HS-5 (cell line): ENCODE measurements around the gene ST7.

Source experiments
- DNase-seq: peaks from one replicate; pipeline ENCODE4 v3.0.0-alpha.2; 2012; ENCODE audit warnings: low read depth

Gene ST7

DNA sequence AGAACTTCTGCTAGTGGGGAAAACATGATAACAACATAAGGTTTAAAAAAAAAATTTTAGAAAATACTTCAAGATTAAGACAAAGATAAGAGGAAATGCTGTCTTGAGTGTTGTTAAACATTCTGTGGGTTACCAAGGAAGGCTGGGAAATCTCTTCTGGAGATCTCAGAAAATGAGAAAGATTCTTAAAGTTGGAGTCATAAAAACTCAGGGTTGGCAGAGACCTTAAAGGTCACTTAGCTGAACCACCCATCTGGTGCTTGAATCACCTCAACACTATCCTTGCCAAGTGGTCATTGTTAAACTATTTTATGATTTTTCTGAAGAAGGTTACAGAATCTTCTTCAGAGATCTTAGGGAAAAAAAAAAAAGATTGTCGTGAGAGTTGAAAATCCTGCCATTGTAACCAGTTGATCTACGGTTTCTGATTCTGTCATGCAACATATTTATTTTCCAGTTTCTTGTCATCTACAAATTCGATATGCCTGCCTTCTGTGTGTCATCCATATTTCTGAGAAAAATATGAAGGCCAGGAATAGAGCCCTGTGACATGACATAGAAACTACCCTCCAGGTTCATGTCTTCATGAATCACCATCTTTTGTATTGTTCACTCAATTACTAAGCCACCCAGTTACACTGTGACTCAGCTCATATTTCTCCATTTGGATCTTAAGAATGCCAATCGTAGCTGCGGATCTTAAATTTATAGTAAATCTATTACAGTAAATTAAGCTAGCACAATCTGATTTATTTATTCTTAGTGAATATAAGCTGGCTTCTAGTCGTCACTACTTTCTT, 179.2 kb downstream of the ST7 start:
- peak; percentile 89 for DNase-seq

- no peak for DNase-seq
Observed at GRCh38 chr7:117133125-117133524, 179.8 kb downstream of the ST7 start.

DNA sequence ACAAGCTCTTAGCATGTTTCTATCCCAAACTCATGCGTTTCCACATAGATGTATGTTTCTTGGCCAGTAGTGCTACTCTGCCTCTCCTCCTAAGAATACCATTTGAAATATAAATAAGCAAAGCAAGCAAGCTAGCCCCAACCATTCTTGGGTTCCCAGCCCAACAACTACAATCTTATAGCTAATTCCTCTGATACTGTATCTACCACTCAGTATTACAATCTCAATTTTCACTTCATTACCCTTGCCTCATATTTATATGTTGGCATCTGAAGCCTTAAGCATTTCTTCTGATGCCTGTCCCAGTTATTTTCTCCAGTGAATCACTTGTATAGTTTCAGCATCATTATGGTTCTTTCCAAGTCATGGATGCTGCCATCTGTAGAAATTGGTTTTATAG, 181.1 kb downstream of the ST7 start:
- DNase-seq: no peak

DNA sequence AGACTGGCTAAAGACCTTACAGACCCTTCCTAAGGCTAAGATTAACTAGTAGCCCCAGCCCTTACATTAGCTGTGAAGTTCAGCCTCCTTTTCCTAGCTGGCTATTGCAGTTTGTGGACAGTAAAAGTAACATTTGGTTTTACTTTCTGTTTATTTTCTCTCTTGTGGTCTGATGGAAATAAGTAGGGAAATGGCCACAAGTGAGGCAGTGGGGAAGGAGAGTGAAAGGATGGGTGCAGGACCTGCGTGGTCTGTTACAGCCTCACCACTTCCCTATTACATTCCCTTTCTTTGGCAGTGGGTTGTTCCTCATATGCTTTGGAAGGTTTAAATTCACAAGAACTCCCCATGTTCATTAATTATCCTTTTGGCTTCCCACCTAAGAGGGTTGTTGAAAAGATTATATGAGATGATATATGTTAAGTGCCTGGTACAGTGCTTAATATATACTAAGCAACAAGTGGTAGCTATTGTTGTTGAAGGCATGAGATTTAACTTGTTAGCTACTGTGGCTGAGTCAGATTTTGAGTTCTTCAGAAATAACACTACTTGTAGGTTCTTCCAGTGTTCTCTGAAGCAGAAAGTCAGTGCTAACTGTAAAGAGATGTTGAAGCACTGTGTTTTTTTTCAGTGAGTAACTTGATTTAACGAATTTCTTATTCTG, 181.7 kb downstream of the ST7 start:
- DNase-seq: no peak

DNA sequence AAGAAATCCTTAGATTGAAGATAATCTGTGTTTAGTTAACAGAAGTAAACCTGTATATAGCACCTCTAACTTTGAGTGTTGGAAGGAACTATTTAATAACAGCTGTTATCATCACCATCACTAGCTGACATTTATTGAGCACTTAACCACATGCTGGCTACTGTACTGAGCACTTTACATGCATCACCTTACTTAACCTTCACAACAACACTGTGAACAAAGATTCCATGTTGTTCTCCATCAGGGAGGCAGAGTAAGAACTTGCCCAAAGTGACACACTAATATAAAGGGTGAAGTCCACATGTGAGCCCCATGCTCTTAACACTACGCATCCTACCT, 182.2 kb downstream of the ST7 start:
- no peak for DNase-seq

- DNase-seq: no peak
Observed at GRCh38 chr7:117137868-117138267, 184.6 kb downstream of the ST7 start.

DNA sequence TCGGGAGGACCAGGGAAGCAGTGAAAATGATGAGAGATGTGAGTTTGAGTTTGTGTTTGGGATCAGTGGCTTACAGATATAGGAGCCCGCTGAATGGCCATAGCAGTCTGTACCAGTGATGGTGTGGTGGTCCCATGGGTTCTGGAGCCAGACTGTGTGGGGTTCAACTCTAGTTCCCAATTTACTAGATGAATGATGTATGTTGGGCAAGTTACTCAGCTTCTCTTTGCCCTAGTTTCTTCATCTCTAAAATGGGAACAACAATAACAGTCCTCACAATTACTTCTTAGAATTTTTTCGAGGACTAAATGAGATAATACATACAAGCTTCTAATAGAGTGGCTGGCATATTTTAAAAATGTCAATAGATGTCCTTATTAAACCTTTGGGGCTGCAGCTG, 185.2 kb downstream of the ST7 start:
- no peak for DNase-seq

GRCh38 chr7:117138981-117139380, 185.7 kb downstream of the ST7 start:
- DNase-seq: no peak

- no peak for DNase-seq
Observed at GRCh38 chr7:117139397-117139984, 186.2 kb downstream of the ST7 start.

GRCh38 chr7:117140921-117141320, 187.6 kb downstream of the ST7 start:
- no peak for DNase-seq

DNA sequence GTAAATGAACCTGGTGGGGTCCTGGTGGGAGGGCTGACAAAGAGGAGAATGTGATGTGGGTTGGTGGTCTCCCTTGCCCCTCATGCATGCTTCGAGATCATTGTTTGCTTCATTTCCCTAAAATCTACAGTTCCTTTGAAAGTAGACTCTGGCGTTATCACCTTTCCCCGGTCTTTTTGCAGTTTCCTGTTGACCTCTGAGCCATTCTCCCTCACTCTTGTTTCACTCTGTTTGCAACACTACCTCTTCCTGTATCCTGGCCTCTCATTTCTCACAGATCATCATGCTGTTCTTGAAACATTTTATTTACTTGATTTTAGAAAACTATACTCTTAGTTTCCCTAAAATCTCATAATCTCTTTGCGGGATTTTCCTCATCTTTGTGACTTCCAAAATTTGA, 189.8 kb downstream of the ST7 start:
- no peak for DNase-seq

GRCh38 chr7:117143580-117143979, 190.3 kb downstream of the ST7 start:
- no peak for DNase-seq

- DNase-seq: no peak
Observed at GRCh38 chr7:117145333-117145732, 192.0 kb downstream of the ST7 start.

DNA sequence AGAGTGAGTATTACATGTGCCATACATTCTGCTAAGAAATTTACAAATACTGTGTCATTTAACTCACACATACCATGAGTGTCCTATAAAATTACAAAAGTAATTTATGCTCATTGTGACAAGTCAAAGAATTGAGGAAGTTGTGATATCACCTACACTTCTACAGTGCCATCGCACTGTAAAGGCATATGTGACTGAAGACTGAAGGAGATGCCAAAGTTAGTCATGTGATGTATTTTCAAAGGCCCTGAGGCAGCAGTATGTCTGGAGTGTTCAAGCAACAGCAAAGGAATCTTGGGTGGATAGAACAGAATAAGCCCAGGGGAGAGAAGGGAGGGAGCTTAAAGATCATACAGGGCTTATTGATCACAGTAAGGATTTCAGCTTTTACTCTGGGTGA, 192.8 kb downstream of the ST7 start:
- no peak for DNase-seq

DNA sequence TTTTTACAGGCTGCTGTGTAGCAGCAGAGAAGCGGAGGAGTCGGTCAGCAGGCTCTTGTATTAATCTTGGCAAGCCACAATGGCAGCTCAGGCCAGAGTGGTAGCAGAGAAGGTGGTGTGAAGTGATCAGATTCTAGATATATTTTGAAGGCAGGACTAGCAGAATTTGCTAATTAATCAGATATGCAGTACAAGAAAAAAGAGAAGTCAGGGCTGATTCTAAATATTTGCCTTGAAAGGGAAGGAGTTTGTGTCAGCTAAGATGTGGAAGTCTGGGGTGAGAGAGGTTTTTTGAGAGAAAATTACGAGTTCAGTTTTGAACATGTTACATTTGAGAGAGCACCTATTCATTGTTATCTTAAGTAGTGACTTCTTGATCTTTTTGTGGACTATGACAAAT, 193.2 kb downstream of the ST7 start:
- no peak for DNase-seq

GRCh38 chr7:117148971-117149370, 195.7 kb downstream of the ST7 start:
- no peak for DNase-seq

DNA sequence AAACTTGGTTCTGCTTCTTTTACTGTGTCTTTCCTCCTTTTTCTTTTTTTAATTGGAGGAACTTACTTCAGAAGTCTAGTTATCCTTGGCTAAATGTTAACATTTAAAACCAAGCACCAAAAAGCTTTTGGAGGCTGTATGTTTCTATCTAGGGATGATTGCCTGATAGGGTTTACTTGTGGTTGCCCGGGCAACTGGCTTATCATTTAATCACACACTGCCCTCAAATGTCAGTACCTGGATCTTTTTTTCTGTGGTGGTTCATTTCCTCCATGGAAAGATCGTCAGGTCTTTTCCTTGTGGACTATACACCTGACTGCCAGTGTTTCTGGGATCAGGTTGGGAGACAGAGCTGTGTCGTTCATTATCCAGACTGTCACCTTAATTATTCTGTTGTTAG, 196.4 kb downstream of the ST7 start:
- no peak for DNase-seq

GRCh38 chr7:117152213-117153007, 199.1 kb downstream of the ST7 start:
- DNase-seq: no peak

- no peak for DNase-seq
Observed at GRCh38 chr7:117153016-117153545, 199.8 kb downstream of the ST7 start.

DNA sequence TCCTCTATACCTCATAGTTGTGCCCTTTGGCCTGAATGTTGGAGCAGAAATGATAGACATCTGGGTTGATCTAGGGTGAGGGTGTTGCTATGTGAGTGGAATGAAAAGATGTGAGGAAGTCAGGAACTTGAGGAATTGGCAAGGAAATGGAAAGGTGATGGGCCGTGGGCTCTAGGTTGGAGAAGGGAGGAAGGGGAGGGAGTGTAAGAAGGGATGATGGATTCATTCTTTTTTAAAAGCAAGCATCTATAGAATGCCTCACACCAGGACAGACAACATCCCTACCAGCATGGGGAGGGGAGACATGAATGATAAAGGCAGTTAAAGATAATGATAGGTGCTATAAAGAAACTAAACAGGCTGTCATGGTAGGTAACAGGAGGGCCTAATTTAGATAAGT, 201.4 kb downstream of the ST7 start:
- DNase-seq: no peak

DNA sequence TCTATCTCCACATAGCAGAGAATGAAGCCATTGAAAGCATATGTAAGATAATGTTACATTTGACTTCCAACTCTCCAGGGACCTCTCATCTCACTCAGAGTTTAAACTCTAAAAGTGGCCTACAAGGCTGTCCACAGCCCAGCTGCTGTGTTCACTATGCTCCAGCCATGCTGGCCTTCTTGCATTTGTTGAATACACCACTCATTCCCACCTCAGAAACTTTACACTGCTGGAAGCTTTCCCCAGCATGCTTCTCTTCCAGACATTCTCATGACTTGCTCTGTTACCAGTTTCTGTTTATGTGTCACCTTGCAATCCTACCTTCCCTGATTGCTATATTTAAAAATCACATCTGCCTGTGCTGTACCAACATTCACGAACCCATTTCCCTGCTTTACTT, 202.4 kb downstream of the ST7 start:
- no peak for DNase-seq
